Measurements from ENCODE around the gene DNAAF9. TPM values are rescaled to one million over a fixed set of nuclear protein-coding genes. Genes with fewer than 3 reads are reported as not detected.

The DNAAF9 gene
- total RNA-seq, 1 donor from 2014 or later: 4.5 TPM

DNA sequence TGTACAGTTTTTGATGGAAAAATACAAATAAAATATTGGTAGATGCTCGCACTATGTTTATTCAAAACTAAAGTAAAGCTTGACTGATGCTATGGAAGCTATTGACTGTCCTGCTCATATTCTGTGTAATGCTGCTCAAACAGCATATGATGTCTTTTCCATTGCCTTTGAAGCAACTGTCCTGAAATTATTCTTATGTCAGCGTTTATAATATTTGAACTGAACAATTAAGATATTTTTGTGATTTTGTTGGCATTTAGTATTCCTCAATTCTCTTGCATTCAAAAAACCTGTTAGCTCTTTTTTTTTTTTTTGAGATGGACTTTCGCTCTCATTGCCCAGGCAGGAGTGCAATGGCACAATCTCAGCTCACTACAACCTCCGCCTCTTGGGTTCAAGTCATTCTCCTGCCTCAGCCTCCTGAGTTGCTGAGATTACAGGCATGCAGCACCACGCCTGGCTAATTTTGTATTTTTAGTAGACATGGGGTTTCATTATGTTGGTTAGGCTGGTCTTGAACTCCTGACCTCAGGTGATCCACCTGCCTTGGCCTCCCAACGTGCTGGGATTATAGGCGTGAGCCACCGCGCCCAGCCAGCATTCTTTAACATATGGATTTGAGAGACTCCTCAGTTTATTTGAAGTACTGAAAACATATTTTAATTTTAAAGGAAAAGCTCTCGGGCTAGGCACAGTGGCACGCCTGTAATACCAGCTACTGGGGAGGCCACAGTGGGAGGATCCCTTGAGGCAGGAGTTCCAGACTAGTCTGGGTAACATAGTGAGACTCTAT, 5.3 kb upstream of the DNAAF9 start:
- no peak overlapping the region for H3K4me3 Mint-ChIP-seq
- peaks cover 9% of the 10 kb centered on the region for H3K4me1 Mint-ChIP-seq
- H3K36me3 Mint-ChIP-seq (ENCODE audit: low read depth): peaks cover 5% of the 10 kb centered on the region
- POLR2A ChIA-PET: no interaction called here
- TF ChIP-seq CTCF (IDR thresholded peaks at IDR 0.05): no peak
- no peak for DNase-seq
- intact Hi-C loops (cut with micrococcal nuclease): no loop called here
- no peak overlapping the region for H3K27ac Mint-ChIP-seq
- H3K27me3 Mint-ChIP-seq: peaks cover 6% of the 10 kb centered on the region
- no peak for ATAC-seq (ENCODE audit: low read depth)
- CTCF ChIA-PET: interaction anchor here (0.7 kb wide), 1 partner anchor 14 kb away, joined by 3 read pairs; no protein-coding TSS in a partner anchor
- H3K9me3 Mint-ChIP-seq: no peaks in the 10 kb centered on the region

DNA sequence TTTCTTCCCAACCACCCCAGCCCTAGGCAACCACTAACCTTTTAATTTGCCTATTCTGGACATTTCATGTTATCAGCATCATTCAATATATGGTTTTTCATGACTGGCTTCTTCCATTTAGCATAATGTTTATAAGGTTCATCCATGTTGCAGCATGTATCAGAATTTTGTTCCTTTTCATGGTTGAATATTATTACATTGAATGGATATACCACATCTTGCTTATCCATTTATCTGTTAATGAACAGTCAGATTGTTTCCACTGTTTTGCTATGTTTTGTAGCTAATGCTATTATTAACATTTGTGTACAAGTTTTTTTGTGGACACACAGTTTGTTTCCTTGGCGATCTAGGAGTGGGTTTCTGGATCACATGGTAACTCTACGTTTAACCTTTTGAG, 3.0 kb upstream of the DNAAF9 start:
- no peak for TF ChIP-seq CTCF (IDR thresholded peaks at IDR 0.05)
- POLR2A ChIA-PET: interaction anchor here (0.7 kb wide), 1 partner anchor 23 kb away, joined by 6 read pairs; no protein-coding TSS in a partner anchor
- Mint-ChIP-seq H3K27ac (no peak overlapping the region), H3K9me3 (no peaks in the 10 kb centered on the region), H3K4me1 (peaks cover 18% of the 10 kb centered on the region), H3K4me3 (no peak overlapping the region), H3K27me3 (peaks cover 6% of the 10 kb centered on the region), H3K36me3 (ENCODE audit: low read depth) (peaks cover 5% of the 10 kb centered on the region)
- ATAC-seq (ENCODE audit: low read depth) (no peak), DNase-seq (no peak)
- CTCF ChIA-PET: no interaction called here
- intact Hi-C loops (cut with micrococcal nuclease): no loop called here

DNA sequence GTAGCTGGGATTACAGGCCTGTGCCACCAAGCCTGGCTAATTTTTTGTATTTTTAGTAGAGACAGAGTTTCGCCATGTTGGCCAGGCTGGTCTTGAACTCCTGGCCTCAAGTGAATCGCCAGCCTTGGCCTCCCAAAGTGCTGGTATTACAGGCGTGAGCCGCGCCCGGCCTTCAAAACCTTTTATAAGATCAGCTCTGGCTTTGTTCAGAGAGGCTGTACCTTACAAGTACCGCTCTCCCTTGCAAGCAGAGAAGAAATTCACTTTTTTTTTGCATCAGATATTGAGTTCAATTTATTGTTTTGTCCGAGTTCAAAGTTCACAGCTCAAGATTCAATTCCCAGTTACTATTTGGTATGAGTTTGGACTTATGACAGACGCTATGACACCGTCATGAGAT, 1.9 kb upstream of the DNAAF9 start:
- Mint-ChIP-seq H3K4me3 (peak overlapping the region; percentile 96), H3K27ac (no peak overlapping the region), H3K36me3 (ENCODE audit: low read depth) (peaks cover 5% of the 10 kb centered on the region), H3K4me1 (peaks cover 21% of the 10 kb centered on the region), H3K27me3 (peaks cover 4% of the 10 kb centered on the region), H3K9me3 (no peaks in the 10 kb centered on the region)
- POLR2A ChIA-PET: interaction anchor here (0.6 to 1.2 kb wide), 3 partner anchors 66 to 249 kb away, joined by 3 to 8 read pairs (median 4); partner anchors contain the start of gene ITPA
- intact Hi-C loops (cut with micrococcal nuclease): loop anchor here (2.0 to 10.0 kb wide), 6 partner anchors 155 to 365 kb away; partner anchors contain the start of genes ADISSP, LZTS3 and SLC4A11
- TF ChIP-seq CTCF (IDR thresholded peaks at IDR 0.05): no peak
- DNase-seq (no peak), ATAC-seq (ENCODE audit: low read depth) (no peak)
- CTCF ChIA-PET: no interaction called here

DNA sequence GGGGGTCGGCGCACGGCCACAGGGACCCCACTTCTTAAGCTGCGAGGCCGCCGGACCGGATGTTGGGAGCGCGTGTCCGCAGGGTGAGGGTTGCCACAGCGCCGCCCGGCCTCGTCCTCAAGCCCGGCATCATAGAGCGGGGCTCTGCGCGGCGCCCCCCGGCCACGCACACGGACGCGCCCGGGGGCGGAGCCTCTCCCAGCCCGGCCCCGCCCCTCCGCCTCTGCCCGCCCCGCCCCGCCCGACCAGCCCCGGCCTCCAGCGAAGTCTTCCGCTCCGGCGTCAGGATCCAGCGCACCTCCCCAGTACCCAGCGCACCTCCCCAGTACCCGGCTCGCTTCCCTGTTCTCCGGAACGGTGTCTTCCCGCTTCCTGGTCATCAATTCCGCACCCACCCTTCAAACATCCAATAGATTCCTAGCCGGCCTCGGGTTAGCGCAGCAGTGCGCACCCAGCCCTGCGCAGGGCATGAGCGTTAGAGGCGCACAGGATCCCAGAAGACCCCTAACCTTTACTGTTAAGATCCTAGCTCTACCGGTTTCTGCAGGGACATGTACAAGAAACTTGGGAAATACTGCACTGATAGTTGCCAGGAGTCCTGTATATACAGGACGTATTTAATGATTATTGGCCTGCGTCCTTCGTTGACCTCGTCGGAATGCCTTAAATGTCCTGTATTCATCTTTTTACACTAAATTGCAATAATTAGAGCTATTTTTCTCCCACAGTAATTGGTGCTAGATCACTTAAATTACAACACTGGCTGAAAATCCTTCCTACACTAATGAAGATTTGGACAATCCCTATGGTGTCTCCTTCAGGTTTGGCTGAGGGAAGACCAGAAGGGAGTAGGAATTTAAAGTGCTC, 535 bp upstream of the DNAAF9 start:
- intact Hi-C loops (cut with micrococcal nuclease): loop anchor here (1.0 to 10.0 kb wide), 7 partner anchors 63 to 363 kb away; partner anchors contain the start of genes ADISSP, ATRN, LZTS3 and SLC4A11
- ATAC-seq (ENCODE audit: low read depth): peak; percentile 73
- Mint-ChIP-seq H3K9me3 (no peaks in the 10 kb centered on the region), H3K4me1 (peaks cover 21% of the 10 kb centered on the region), H3K36me3 (ENCODE audit: low read depth) (peaks cover 5% of the 10 kb centered on the region), H3K4me3 (peak overlapping the region; percentile 96), H3K27me3 (peaks cover 2% of the 10 kb centered on the region), H3K27ac (peak overlapping the region; percentile 91)
- TF ChIP-seq CTCF (IDR thresholded peaks at IDR 0.05): no peak
- peak; percentile 68 for DNase-seq
- ChIA-PET POLR2A (interaction anchor here (0.6 to 1.3 kb wide), 13 partner anchors 11 to 756 kb away, joined by 3 to 10 read pairs (median 4); partner anchors contain the start of genes ADISSP, ATRN, ITPA and NOP56), CTCF (no interaction called here)

All from activated B cell treated with CpG ODN at 0.5 μM for 24 hours (primary cell).